LNCaP clone FGC (cell line): ENCODE data around the gene UNC5C.

Source experiments
- DNase-seq: peaks from one replicate; pipeline ENCODE4 v3.0.0-alpha.2; 2011; ENCODE audit warnings: low read depth
- H3K4me3 ChIP-seq: 2 replicates; pipeline ENCODE4 v1.5.1; 2011; ENCODE audit warnings: mild to moderate bottlenecking, low read depth, low read length, control low read depth
- TF ChIP-seq, protein P1 (sequence below): IDR thresholded peaks from 2 replicates; pipeline ENCODE4 v1.5.1; 2012; ENCODE audit warnings: mild to moderate bottlenecking; ENCODE audit not compliant: control insufficient read depth, insufficient read depth; ENCODE audit errors: extremely low read depth

Gene UNC5C

DNA sequence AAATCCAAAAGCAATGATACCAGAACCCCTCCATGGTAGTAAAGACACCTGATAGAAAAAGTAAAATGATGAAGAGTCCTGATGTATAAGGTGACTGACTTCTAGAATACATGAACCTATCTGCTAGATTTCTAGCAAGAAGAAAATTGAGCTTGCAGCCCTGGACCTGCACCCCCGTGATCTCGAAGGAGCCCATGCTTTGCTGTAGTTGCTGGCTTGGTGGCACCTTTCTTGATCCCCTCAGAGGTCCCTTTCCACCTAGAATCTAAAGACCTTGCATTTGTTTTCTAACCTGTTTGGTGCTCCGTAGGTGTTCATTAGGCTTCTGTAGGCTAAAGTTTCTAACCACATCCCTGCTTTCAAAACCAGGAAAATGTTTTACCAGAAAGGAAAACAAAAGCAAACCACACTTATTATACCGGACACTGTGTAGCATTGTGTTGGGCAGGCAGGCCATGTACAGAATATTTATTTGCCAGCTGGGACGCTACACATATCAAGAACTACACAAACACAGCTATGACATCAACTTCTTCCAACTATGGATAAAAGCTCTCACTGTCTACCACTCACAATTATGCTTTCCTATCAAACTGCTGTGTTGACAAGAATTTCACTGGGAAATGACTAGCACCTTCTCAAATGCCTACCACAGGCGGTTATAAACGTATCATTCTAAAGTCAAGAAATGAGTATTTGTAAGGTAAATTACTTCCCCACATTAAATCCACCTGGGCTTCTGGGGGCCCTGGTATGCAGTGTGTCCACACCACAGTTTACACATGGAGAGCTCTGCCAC is 316.2 kb downstream of the UNC5C start:
- TF ChIP-seq, protein P1, sequence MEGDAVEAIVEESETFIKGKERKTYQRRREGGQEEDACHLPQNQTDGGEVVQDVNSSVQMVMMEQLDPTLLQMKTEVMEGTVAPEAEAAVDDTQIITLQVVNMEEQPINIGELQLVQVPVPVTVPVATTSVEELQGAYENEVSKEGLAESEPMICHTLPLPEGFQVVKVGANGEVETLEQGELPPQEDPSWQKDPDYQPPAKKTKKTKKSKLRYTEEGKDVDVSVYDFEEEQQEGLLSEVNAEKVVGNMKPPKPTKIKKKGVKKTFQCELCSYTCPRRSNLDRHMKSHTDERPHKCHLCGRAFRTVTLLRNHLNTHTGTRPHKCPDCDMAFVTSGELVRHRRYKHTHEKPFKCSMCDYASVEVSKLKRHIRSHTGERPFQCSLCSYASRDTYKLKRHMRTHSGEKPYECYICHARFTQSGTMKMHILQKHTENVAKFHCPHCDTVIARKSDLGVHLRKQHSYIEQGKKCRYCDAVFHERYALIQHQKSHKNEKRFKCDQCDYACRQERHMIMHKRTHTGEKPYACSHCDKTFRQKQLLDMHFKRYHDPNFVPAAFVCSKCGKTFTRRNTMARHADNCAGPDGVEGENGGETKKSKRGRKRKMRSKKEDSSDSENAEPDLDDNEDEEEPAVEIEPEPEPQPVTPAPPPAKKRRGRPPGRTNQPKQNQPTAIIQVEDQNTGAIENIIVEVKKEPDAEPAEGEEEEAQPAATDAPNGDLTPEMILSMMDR, result no peak
- no peak overlapping the region for H3K4me3 ChIP-seq
- DNase-seq, result no peak

DNA sequence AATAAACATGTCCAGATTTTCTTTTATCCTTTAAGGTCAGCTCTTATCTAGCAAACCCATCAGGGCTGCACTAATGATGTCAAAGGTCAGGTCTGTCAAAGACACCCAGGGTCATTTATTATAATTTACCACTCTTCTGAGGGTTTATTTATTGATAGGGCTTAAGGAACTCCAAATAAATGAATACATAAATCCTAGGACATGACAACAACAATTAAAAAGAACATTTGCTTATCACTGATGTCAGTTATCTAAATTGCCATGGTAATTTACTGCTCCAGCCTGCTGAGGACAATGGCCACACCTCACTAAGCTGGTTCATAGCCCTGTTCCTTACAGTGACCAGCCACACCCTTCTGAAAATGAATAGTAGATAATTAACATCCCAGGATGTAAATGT is 317.1 kb downstream of the UNC5C start:
- no peak for DNase-seq
- H3K4me3 ChIP-seq, result no peak overlapping the region
- TF ChIP-seq, protein P1, result no peak

DNA sequence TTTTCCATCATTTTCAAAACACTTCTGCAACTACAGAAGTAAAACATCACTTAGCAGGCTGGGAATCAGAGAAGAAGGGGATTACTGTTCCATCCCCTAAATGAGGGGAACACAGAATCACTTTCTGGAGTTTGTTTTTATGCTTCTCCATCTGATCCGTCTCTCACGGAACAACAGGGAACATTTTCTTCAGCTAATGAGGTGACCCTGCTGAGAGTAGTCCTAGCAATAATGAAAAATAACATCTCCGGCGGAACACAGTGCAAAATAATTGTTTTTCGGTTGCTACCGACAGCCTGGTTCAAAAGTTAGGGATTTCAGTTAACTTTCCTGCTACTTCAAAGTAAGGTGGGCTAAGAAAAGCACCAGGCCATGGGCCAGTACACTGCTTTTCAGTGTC is 322.9 kb downstream of the UNC5C start:
- TF ChIP-seq, protein P1, result no peak
- H3K4me3 ChIP-seq, result no peak overlapping the region
- no peak for DNase-seq

DNA sequence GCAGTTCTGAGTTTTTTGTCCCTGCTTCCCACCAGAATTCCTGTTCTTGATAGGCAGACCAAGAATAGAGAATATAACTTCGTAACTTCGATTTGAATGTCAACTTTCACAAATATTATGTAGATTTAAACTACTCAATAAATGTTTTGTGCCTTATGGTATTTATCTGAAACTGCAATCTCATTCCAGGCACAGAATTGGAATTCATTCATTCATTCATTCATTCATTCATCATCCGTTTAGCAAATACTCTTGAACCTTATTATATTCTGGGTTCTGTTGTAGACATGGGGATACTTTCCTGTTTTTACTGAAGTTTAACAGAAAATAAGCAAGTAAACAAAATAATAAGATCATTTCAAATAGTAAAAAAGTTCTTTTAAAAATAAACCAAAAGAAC is 324.4 kb downstream of the UNC5C start:
- TF ChIP-seq, protein P1, result no peak
- H3K4me3 ChIP-seq, result no peak overlapping the region
- DNase-seq, result no peak

DNA sequence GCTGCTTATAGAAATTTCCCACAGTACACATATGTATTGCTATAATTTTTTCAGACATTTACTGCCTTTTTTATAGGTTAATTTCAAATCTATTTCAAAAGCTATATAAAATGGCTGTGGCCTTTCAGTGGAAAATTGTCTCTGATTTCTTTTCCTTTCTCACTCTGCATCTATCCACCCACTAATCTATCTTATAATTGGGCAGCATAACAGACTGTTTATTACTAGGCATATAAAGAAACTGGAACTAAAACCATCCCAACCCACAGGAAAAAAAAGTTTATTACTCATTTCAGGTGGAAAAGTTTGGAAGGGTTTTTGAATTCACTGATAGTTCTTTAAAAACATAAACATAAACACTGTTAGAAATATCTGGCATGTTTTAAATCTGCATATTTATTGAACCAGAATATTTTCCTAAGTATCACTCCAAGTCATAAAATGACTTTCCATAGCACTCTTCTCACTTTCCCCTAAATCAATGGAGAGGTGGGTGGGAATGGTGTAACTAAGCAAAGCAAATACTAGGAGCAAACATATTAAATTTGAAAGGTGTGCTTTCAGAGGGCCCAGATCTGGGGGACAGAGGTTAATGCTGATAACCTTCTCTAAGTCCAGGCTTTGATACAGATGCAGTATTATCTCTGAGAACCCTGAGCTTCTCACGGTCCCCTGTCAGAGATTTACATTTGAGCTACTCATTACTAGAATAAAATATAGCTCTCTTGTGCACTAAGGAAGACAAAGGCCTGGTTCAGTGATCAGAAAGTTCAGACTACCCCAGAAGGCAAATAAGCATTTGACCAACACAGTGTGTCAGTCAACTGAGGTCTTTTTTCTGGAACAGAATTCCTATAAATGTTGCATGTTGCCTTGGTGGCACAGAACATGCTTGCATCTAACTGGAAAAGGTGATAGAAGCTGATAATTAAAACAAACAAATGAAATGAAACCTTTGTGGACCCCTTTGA is 328.3 kb downstream of the UNC5C start:
- TF ChIP-seq, protein P1, result no peak
- no peak for DNase-seq
- no peak overlapping the region for H3K4me3 ChIP-seq

DNA sequence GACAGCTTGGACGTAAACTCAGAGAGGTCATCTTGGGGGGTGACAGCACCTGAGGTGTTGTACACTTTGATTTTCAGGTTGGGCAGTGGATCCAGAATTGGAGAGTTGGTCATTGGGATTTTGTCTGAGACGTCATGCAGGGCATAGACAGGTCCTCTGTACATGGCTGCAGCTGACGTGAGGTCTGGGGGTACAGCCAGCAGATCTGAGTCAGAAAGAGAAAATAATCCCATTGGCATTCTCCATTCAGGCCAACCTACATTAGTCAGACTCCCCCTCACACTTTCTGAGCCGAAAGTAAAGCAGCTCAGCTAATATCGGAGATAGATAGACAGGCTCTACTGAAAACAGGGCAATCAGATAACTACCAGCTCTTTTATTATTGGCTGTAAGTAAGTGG is 329.7 kb downstream of the UNC5C start:
- TF ChIP-seq, protein P1, result no peak
- no peak overlapping the region for H3K4me3 ChIP-seq
- no peak for DNase-seq
